Measurements from ENCODE around the gene SESN1. TPM values are rescaled to one million over a fixed set of nuclear protein-coding genes. Genes with fewer than 3 reads are reported as not detected.

The SESN1 gene
- polyA plus RNA-seq, 3 donors, result 1.8 to 21.0 (median 3.1) TPM

DNA sequence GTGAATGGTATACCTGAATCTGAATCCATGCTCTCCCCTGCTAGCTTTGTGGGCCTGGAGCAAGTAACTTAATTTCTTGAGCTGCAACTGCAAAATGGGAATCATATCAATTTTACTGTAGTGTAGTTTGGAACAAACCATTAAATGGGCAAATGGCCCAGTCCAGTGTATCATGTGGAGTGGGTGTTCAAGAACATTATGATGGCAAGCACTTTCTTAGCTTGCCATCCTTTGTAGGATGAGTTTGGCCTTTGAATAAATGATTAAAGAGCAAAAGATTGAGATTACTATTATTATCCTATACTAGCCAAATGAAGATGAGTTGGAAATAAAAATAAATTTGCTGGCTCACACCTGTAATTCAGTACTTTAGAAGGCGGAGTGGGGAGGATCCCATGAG lies 120.4 kb downstream of the SESN1 start:
- H3K9ac ChIP-seq (ENCODE audit: insufficient read depth, low read length, poor library complexity, severe bottlenecking), result no peak overlapping the region
- intact Hi-C loops (cut with micrococcal nuclease), result no loop called here
- peaks cover 0 to 1% of the 10 kb centered on the region in 2 donors for H3K4me1 ChIP-seq (ENCODE audit: control insufficient read depth in 1 of 2, insufficient read depth in 2 of 2, low read length in 2 of 2)
- no peak overlapping the region for H2AFZ ChIP-seq (ENCODE audit: insufficient read depth, low read depth, low read length, poor library complexity, severe bottlenecking)
- no CpG with 5 or more reads among the region's 1 CpG for WGBS (ENCODE audit: insufficient coverage)
- no peak overlapping the region for H3K4me3 Mint-ChIP-seq
- no peaks in the 10 kb centered on the region for H3K36me3 Mint-ChIP-seq
- TF ChIP-seq, protein P1, sequence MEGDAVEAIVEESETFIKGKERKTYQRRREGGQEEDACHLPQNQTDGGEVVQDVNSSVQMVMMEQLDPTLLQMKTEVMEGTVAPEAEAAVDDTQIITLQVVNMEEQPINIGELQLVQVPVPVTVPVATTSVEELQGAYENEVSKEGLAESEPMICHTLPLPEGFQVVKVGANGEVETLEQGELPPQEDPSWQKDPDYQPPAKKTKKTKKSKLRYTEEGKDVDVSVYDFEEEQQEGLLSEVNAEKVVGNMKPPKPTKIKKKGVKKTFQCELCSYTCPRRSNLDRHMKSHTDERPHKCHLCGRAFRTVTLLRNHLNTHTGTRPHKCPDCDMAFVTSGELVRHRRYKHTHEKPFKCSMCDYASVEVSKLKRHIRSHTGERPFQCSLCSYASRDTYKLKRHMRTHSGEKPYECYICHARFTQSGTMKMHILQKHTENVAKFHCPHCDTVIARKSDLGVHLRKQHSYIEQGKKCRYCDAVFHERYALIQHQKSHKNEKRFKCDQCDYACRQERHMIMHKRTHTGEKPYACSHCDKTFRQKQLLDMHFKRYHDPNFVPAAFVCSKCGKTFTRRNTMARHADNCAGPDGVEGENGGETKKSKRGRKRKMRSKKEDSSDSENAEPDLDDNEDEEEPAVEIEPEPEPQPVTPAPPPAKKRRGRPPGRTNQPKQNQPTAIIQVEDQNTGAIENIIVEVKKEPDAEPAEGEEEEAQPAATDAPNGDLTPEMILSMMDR (IDR thresholded peaks at IDR 0.05), result no peak
- H3K27ac Mint-ChIP-seq, result no peak overlapping the region
- no peaks in the 10 kb centered on the region for H3K36me3 ChIP-seq (replicated peaks in 1 of 2; ENCODE audit: control insufficient read depth in 1 of 2, insufficient read depth in 2 of 2, low read length in 2 of 2)
- H3K79me2 ChIP-seq (ENCODE audit: insufficient read depth, low read length), result no peaks in the 10 kb centered on the region
- H3K27me3 Mint-ChIP-seq (ENCODE audit: low read depth in 3 of 3), result peaks cover 0 to 6% (median 0%) of the 10 kb centered on the region in 3 donors
- H3K4me2 ChIP-seq (replicated peaks; ENCODE audit: extremely low read depth, low read length, poor library complexity, severe bottlenecking), result no peak overlapping the region
- H4K20me1 ChIP-seq (ENCODE audit: insufficient read depth, low read length), result no peaks in the 10 kb centered on the region
- H3K4me3 ChIP-seq (replicated peaks in 1 of 3; ENCODE audit: low read depth in 2 of 3, low read length in 3 of 3), result no peak overlapping the region
- H3K27ac ChIP-seq (ENCODE audit: low read depth in 1 of 2, low read length in 2 of 2), result no peak overlapping the region
- no peaks in the 10 kb centered on the region for H3K4me1 Mint-ChIP-seq
- H3K9me3 ChIP-seq (replicated peaks in 1 of 2; ENCODE audit: control insufficient read depth in 1 of 2, insufficient read depth in 1 of 2, low read length in 2 of 2), result no peaks in the 10 kb centered on the region
- no peak for DNase-seq
- H3K27me3 ChIP-seq (ENCODE audit: control insufficient read depth in 2 of 2, insufficient read depth in 2 of 2, low read length in 2 of 2), result no peaks in the 10 kb centered on the region
- H3K9me3 Mint-ChIP-seq, result peaks cover 0 to 10% (median 7%) of the 10 kb centered on the region in 7 donors

DNA sequence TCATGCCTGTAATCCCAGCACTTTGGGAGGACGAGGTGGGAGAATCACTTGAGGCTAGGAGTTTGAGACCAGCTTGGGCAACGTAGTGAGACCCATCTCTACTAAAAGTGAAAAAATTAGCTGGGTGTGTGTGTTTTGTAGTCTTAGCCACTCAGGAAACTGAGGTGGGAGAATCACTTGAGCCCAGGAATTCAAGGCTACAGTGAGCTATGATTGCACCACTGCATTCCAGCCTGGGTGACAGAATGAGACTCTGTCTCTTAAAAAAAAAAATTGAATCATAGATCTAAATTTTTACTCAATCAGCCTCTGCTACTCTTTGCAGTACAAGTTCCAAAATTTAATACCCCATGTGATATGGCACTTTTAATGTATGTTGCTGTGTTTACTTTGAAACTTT lies 124.9 kb downstream of the SESN1 start:
- Histone ChIP-seq H2AFZ (ENCODE audit: insufficient read depth, low read depth, low read length, poor library complexity, severe bottlenecking) (no peak overlapping the region), H3K4me2 (replicated peaks; ENCODE audit: extremely low read depth, low read length, poor library complexity, severe bottlenecking) (no peak overlapping the region), H3K9me3 (replicated peaks in 1 of 2; ENCODE audit: control insufficient read depth in 1 of 2, insufficient read depth in 1 of 2, low read length in 2 of 2) (no peaks in the 10 kb centered on the region), H3K4me3 (replicated peaks in 1 of 3; ENCODE audit: low read depth in 2 of 3, low read length in 3 of 3) (no peak overlapping the region), H3K27ac (ENCODE audit: low read depth in 1 of 2, low read length in 2 of 2) (no peak overlapping the region), H3K4me1 (ENCODE audit: control insufficient read depth in 1 of 2, insufficient read depth in 2 of 2, low read length in 2 of 2) (peaks cover 33 to 34% of the 10 kb centered on the region in 2 donors), H3K27me3 (ENCODE audit: control insufficient read depth in 2 of 2, insufficient read depth in 2 of 2, low read length in 2 of 2) (no peaks in the 10 kb centered on the region), H4K20me1 (ENCODE audit: insufficient read depth, low read length) (no peaks in the 10 kb centered on the region), H3K9ac (ENCODE audit: insufficient read depth, low read length, poor library complexity, severe bottlenecking) (no peak overlapping the region), H3K36me3 (replicated peaks in 1 of 2; ENCODE audit: control insufficient read depth in 1 of 2, insufficient read depth in 2 of 2, low read length in 2 of 2) (no peaks in the 10 kb centered on the region), H3K79me2 (ENCODE audit: insufficient read depth, low read length) (no peaks in the 10 kb centered on the region)
- H3K4me3 Mint-ChIP-seq, result no peak overlapping the region
- H3K9me3 Mint-ChIP-seq, result peaks cover 0 to 3% (median 0%) of the 10 kb centered on the region in 7 donors
- peaks cover 0 to 3% of the 10 kb centered on the region in 2 donors for H3K36me3 Mint-ChIP-seq
- H3K27ac Mint-ChIP-seq, result no peak overlapping the region
- TF ChIP-seq, protein P1 (IDR thresholded peaks at IDR 0.05), result no peak
- DNase-seq, result no peak
- intact Hi-C loops (cut with micrococcal nuclease), result loop anchor here in 1 of 2 donors (5.0 to 10.0 kb wide), 3 partner anchors 43 to 402 kb away; no protein-coding TSS in a partner anchor
- H3K27me3 Mint-ChIP-seq (ENCODE audit: low read depth in 3 of 3), result peaks cover 0 to 3% (median 2%) of the 10 kb centered on the region in 3 donors
- 92% methylated on average over 2 of the region's 2 CpGs for WGBS (ENCODE audit: insufficient coverage)
- H3K4me1 Mint-ChIP-seq, result peaks cover 33% of the 10 kb centered on the region
